K562 (cell line): ENCODE data around the gene POLA1. TPM values are rescaled to one million over a fixed set of nuclear protein-coding genes. Genes with fewer than 3 reads are reported as not detected.

Source experiments
- ATAC-seq: fragments of 200-7000 bp; cut with Tn5 transposase; 3 replicates; pipeline ENCODE4 v1.9.1; 2020; ENCODE audit warnings: moderate library complexity
- BruUV-seq: library from RNA; stranded (reverse); fragments of 400-500 nt; replicated peaks from 2 replicates; lab custom pipeline; 2021; lab: Mats Ljungman, UMichigan
- CTCF ChIA-PET: fragments of 300-600 bp; formaldehyde crosslinking; extraction: SDS; loops from one replicate; lab custom pipeline; 2021; ENCODE audit warnings: low intra/inter-chr PET ratio; lab: Yijun Ruan, JAX
- POLR2A ChIA-PET: fragments of 300-600, 350-650 bp; sonication (Branson Sonifier 250); formaldehyde crosslinking; extraction: SDS; loops from one replicate; lab custom pipeline; 2021; ENCODE audit warnings: antibody characterized with exemption, inconsistent platforms; lab: Yijun Ruan, JAX
- DNase-seq, 4 experiments: peaks; one replicate each; pipeline versions ENCODE4 v3.0.0 to v3.0.0-alpha.2; 2011 to 2018; ENCODE audit warnings: low spot score in 3 of 4, mixed read lengths in 3 of 4; ENCODE audit errors: extremely low read depth in 1 of 4
- FAIRE-seq: peaks from 2 replicates; lab custom pipeline; 2011; peaks lifted over from hg19 to GRCh38; lab: Jason Lieb, UNC
- H2AFZ ChIP-seq: 2 replicates; pipeline ENCODE4 v1.6.0; 2011; ENCODE audit warnings: low read depth, low read length, control low read depth, inconsistent platforms
- H3K27ac ChIP-seq: fragments of 200-600 bp; 3 replicates; pipeline ENCODE4 v1.8.0; 2011; ENCODE audit warnings: low read depth, mild to moderate bottlenecking, control low read depth, inconsistent platforms, low read length, moderate library complexity, mixed read lengths; ENCODE audit errors: extremely low read depth
- H3K27me3 ChIP-seq, 2 experiments: fragments of 300-600 bp in 1 of 2; 2 replicates in 1 of 2; 3 replicates in 1 of 2; pipeline versions ENCODE4 v1.6.0 to v1.8.0; 2011; ENCODE audit warnings: inconsistent platforms in 2 of 2, low read length in 2 of 2, mild to moderate bottlenecking in 1 of 2, mixed read lengths in 1 of 2, moderate library complexity in 1 of 2; ENCODE audit not compliant: control insufficient read depth in 2 of 2, insufficient read depth in 2 of 2
- H3K36me3 ChIP-seq: fragments of 300-600 bp; 3 replicates; pipeline ENCODE4 v1.8.0; 2011; ENCODE audit warnings: mild to moderate bottlenecking, low read length, inconsistent platforms; ENCODE audit not compliant: control insufficient read depth, insufficient read depth
- H3K4me1 ChIP-seq, 2 experiments: fragments of 200-600 bp in 1 of 2; replicated peaks in 1 of 2; 2 replicates in 1 of 2; 3 replicates in 1 of 2; pipeline versions ENCODE4 v1.5.1 to v1.8.0; 2011; ENCODE audit warnings: inconsistent platforms in 2 of 2, low read length in 2 of 2, mild to moderate bottlenecking in 1 of 2, mixed read lengths in 1 of 2, moderate library complexity in 1 of 2; ENCODE audit not compliant: control insufficient read depth in 2 of 2, insufficient read depth in 2 of 2
- H3K4me2 ChIP-seq: 2 replicates; pipeline ENCODE4 v1.6.1; 2011; ENCODE audit warnings: low read length, control low read depth, inconsistent platforms, mixed read lengths; ENCODE audit not compliant: insufficient read depth
- H3K4me3 ChIP-seq: fragments of 200-600 bp; sonication (generic), shearing (Covaris generic); 2 replicates; pipeline ENCODE4 v1.5.1; 2016; ENCODE audit warnings: control low read depth, inconsistent platforms
- H3K79me2 ChIP-seq: fragments of 200-600 bp; 3 replicates; pipeline ENCODE4 v1.8.0; 2011; ENCODE audit warnings: low read length, inconsistent platforms; ENCODE audit not compliant: control insufficient read depth, insufficient read depth
- H3K9ac ChIP-seq, 2 experiments: 2 replicates each; pipeline versions ENCODE4 v1.6.0 to v1.6.1; 2011; ENCODE audit warnings: low read depth in 2 of 2, low read length in 2 of 2, control low read depth in 1 of 2, inconsistent platforms in 1 of 2, mild to moderate bottlenecking in 1 of 2, mixed read lengths in 1 of 2; ENCODE audit not compliant: insufficient read depth in 1 of 2
- H3K9me1 ChIP-seq: one replicate; pipeline ENCODE4 v1.6.0; 2011; ENCODE audit warnings: inconsistent platforms, mild to moderate bottlenecking, low read length, moderate library complexity; ENCODE audit not compliant: control insufficient read depth, insufficient read depth
- H3K9me3 ChIP-seq: replicated peaks from 2 replicates; pipeline ENCODE4 v1.5.1; 2011; ENCODE audit warnings: low read depth, low read length, inconsistent platforms; ENCODE audit not compliant: control insufficient read depth, insufficient read depth
- H4K20me1 ChIP-seq: replicated peaks from 2 replicates; pipeline ENCODE4 v1.6.1; 2011; ENCODE audit warnings: low read length, inconsistent platforms, mixed read lengths; ENCODE audit not compliant: control insufficient read depth, insufficient read depth
- E2F6 ChIP-seq, 2 experiments: IDR thresholded peaks; 2 replicates each; pipeline ENCODE4 v1.6.1; 2011; ENCODE audit warnings: borderline replicate concordance in 1 of 2, control low read depth in 1 of 2, low read depth in 1 of 2, low read length in 1 of 2, mild to moderate bottlenecking in 1 of 2, mixed read lengths in 1 of 2, moderate library complexity in 1 of 2; ENCODE audit not compliant: insufficient read depth in 1 of 2, insufficient read length in 1 of 2, poor library complexity in 1 of 2, severe bottlenecking in 1 of 2; ENCODE audit errors: extremely low read depth in 1 of 2
- FOSL1 ChIP-seq: fragments of 200-800 bp; sonication (Bioruptor generic); conservative IDR thresholded peaks from 2 replicates; pipeline ENCODE4 v1.6.1; 2016; ENCODE audit warnings: missing genetic modification characterization, missing compliant biosample characterization
- GATAD2A ChIP-seq: fragments of 450-650 bp; IDR thresholded peaks from 2 replicates; pipeline ENCODE4 v1.6.1; 2017
- IRF1 ChIP-seq: sonication (generic); formaldehyde crosslinking; IDR thresholded peaks from 2 replicates; pipeline ENCODE4 v1.8.0; 2022; ENCODE audit warnings: missing genetic modification reagents, mild to moderate bottlenecking, borderline replicate concordance
- PHTF2 ChIP-seq: fragments of 250-450 bp; sonication (Bioruptor Pico); IDR thresholded peaks from 2 replicates; pipeline ENCODE4 v1.5.0; 2021; ENCODE audit warnings: mild to moderate bottlenecking
- POLR2B ChIP-seq: fragments of 450-650 bp; IDR thresholded peaks from 2 replicates; pipeline ENCODE4 v1.6.1; 2018; ENCODE audit warnings: low read depth; ENCODE audit not compliant: partially characterized antibody
- POLR2H ChIP-seq: IDR thresholded peaks from 2 replicates; pipeline ENCODE4 v1.6.1; 2016; ENCODE audit warnings: missing genetic modification characterization, low read depth, mild to moderate bottlenecking, control low read depth, missing compliant biosample characterization, moderate library complexity
- SMAD3 ChIP-seq: fragments of 450-650 bp; formaldehyde crosslinking; conservative IDR thresholded peaks from 2 replicates; pipeline ENCODE4 v1.4.0; 2020; ENCODE audit warnings: mild to moderate bottlenecking
- ZNF436 ChIP-seq: fragments of 250-450, 450-650 bp; sonication (Bioruptor Pico); formaldehyde crosslinking; IDR thresholded peaks from 2 replicates; pipeline ENCODE4 v1.7.0; 2020; ENCODE audit warnings: mild to moderate bottlenecking
- ZZZ3 ChIP-seq: fragments of 450-650 bp; IDR thresholded peaks from 2 replicates; pipeline ENCODE4 v1.6.1; 2016; ENCODE audit warnings: antibody characterized with exemption, mild to moderate bottlenecking, moderate library complexity
- WGBS: fragments of 100-300 bp; shearing (Covaris generic); methylation state at CpG from one replicate; pipeline ENCODE4 v1.1.6; 2016; ENCODE audit warnings: low coverage, mixed read lengths; ENCODE audit not compliant: insufficient coverage; ENCODE audit errors: missing lambda C conversion rate; 5-methylcytosine and 5-hydroxymethylcytosine counted together
- in situ Hi-C: fragments of 300-500 bp; cut with MboI; formaldehyde crosslinking; loops from 4 replicates; pipeline ENCODE4 v1.15.0; 2018; ENCODE audit warnings: inconsistent platforms, mixed read lengths
- intact Hi-C: fragments of 100-400 bp; cut with micrococcal nuclease; formaldehyde crosslinking; loops from 2 replicates; pipeline ENCODE4 v1.14.2; 2022
- polyA plus RNA-seq, 8 experiments: library from polyadenylated mRNA; depleted of rRNA in 4 of 8; stranded (reverse) in 5 of 8; unstranded in 3 of 8; fragments of >200 nt; fragmentation: Nextera tagmentation in 2 of 8; fragmentation: Illumina TruSeq in 1 of 8; extraction: Ambion mirVana in 2 of 8; extraction: Trizol in 1 of 8; gene quantifications; 2 replicates each; pipeline versions ENCODE4 v1.2.1 to v1.2.3, GENCODE V29; 2011 to 2014; ENCODE audit warnings: inconsistent platforms in 1 of 8, missing spikeins in 1 of 8
- total RNA-seq, 7 experiments: library from RNA; depleted of rRNA in 6 of 7; stranded (reverse); fragments of >200 nt in 6 of 7; fragmentation: Illumina TruSeq in 2 of 7; extraction: Trizol in 2 of 7; gene quantifications; 2 replicates each; pipeline versions ENCODE4 v1.2.1 to v1.2.3, GENCODE V29; 2011 to 2021; ENCODE audit warnings: low replicate concordance in 1 of 7
- TF ChIP-seq, protein P1 (sequence below): fragments of 450-650 bp; formaldehyde crosslinking; IDR thresholded peaks from 2 replicates; pipeline ENCODE4 v1.4.0; 2020; ENCODE audit warnings: mild to moderate bottlenecking, mixed read lengths

Gene POLA1
- total and polyA plus RNA-seq, 9 of the 15 experiments (the other 6 are each of a cell fraction or from before 2014, with no cell fraction given): 8.6 to 48.4 (median 27.4) TPM

DNA sequence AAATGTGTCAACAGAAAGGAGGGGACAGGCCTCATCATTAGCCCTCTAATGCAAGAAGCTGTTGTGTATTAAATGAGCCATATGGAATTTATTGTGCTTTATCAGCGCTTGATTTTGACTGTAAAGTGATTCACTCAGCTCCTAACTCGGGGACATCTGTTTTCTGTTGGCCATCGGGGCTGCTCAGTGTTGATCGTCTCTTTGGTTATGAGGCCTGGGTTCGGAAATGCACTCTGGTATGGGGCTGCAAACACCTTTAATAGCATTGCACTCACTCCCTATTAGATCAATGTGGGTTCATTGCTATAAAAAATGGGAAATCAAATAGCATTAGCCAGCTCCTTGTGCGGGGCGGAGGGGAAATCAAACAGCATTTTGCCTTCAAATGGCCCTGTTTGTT is 315.7 kb downstream of the POLA1 start:
- peaks cover 8 to 53% of the 10 kb centered on the region in 2 experiments for H3K27me3 ChIP-seq
- FAIRE-seq (no peak), ATAC-seq (no peak), DNase-seq (no peak)
- H2AFZ ChIP-seq: no peak overlapping the region
- H4K20me1 ChIP-seq: no peaks in the 10 kb centered on the region
- H3K9ac ChIP-seq: no peak overlapping the region
- H3K36me3 ChIP-seq: no peaks in the 10 kb centered on the region
- H3K79me2 ChIP-seq: no peaks in the 10 kb centered on the region
- ChIA-PET POLR2A (no interaction called here), CTCF (no interaction called here)
- in situ Hi-C loops (no loop called here), intact Hi-C loops (no loop called here)
- H3K4me1 ChIP-seq: peaks cover 0 to 20% of the 10 kb centered on the region in 2 experiments; a peak in 2 of 5 replicates
- no peaks in the 10 kb centered on the region for H3K9me1 ChIP-seq
- no peaks in the 10 kb centered on the region for H3K9me3 ChIP-seq
- 14% methylated on average over 7 of the region's 7 CpGs for WGBS
- no peak for TF ChIP-seq FOSL1
- TF ChIP-seq PHTF2 (CRISPR knock-in tag): no peak
- no TSS peak for BruUV-seq
- no peak overlapping the region for H3K4me2 ChIP-seq
- H3K27ac ChIP-seq: no peak overlapping the region
- H3K4me3 ChIP-seq: no peak overlapping the region

DNA sequence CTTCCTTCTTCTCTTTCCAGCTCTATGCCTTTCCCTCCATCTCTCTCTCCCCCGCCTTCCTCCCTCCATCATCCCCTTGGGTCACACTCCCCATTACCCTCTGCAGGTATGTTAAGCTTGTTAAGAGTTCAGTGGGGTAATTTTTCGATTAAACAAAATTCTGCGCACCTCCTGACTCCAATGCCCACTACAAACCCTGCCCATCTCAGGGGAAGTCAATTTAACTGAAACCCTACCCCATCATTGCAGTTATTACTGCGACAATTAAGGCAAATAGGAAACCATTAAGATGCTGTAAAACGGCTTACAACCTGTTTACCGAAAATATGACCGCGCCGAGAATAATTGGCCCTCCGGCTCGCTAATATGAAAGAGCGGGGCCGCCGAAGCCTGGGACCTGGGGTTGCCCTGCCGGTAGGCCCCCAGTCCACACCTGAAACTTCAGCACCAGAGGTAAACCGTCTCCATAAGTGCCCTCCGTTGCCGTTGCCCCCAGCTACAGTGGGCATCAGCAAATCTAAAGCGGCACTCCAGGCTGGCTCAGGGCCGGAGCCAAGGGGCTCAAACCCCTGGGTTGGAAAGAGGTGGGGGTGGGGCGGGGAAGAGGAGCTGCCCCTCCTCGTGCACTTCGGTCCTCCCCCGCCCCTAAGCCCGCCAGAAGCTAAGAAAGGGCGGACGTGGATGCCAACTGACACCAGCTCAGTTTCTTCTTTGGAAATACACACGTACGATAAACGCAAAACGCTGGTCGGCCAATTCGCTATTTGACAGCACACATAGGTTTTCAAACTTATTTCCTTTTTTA is 317.3 kb downstream of the POLA1 start:
- CTCF ChIA-PET: no interaction called here
- no peak for ATAC-seq
- TF ChIP-seq ZNF436 (CRISPR knock-in tag) (no peak), POLR2H (tag) (no peak), IRF1 (CRISPR knock-in tag) (no peak), GATAD2A (no peak), E2F6 (IDR thresholded peaks at IDR 0.05; ENCODE audit: borderline replicate concordance in 1 of 2, extremely low read depth in 1 of 2, insufficient read depth in 1 of 2, insufficient read length in 1 of 2, low read depth in 1 of 2, low read length in 1 of 2, poor library complexity in 1 of 2, severe bottlenecking in 1 of 2) (no peak), ZZZ3 (no peak), SMAD3 (CRISPR knock-in tag) (no peak), POLR2B (no peak)
- TF ChIP-seq, protein P1, sequence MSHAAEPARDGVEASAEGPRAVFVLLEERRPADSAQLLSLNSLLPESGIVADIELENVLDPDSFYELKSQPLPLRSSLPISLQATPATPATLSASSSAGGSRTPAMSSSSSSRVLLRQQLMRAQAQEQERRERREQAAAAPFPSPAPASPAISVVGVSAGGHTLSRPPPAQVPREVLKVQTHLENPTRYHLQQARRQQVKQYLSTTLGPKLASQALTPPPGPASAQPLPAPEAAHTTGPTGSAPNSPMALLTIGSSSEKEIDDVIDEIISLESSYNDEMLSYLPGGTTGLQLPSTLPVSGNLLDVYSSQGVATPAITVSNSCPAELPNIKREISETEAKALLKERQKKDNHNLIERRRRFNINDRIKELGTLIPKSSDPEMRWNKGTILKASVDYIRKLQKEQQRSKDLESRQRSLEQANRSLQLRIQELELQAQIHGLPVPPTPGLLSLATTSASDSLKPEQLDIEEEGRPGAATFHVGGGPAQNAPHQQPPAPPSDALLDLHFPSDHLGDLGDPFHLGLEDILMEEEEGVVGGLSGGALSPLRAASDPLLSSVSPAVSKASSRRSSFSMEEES (CRISPR knock-in tag): no peak

More for the DNA sequence above, 317.3 kb downstream of the POLA1 start:
- DNase-seq (no peak), FAIRE-seq (no peak)
- 25% methylated on average over 6 of the region's 33 CpGs for WGBS
- peaks cover 0 to 28% of the 10 kb centered on the region in 2 experiments; a peak in 2 of 5 replicates for H3K4me1 ChIP-seq
- no peak overlapping the region for H3K9ac ChIP-seq
- POLR2A ChIA-PET: interaction anchor here (0.9 to 1.1 kb wide), 2 partner anchors 20 to 700 kb away, joined by 3 read pairs; no protein-coding TSS in a partner anchor
- no peaks in the 10 kb centered on the region for H3K9me1 ChIP-seq
- no peak overlapping the region for H2AFZ ChIP-seq
- H3K79me2 ChIP-seq: no peaks in the 10 kb centered on the region
- no peaks in the 10 kb centered on the region for H3K36me3 ChIP-seq
- no peak overlapping the region for H3K27ac ChIP-seq
- intact Hi-C loops: no loop called here
- in situ Hi-C loops: no loop called here
- peaks cover 10 to 64% of the 10 kb centered on the region in 2 experiments for H3K27me3 ChIP-seq
- BruUV-seq: no TSS peak
- H3K4me2 ChIP-seq: no peak overlapping the region
- no peaks in the 10 kb centered on the region for H4K20me1 ChIP-seq
- H3K4me3 ChIP-seq: no peak overlapping the region
- H3K9me3 ChIP-seq: no peaks in the 10 kb centered on the region
